NCI-H1092 treated with DMSO at 0.1 percent for 48 hours (cell line): ENCODE measurements around the gene FBXL19.

Source experiments
- DNase-seq: peaks from one replicate; lab custom pipeline; 2025; lab: John Stamatoyannopoulos, UW

The FBXL19 gene

GRCh38 chr16:30964574-30965226 lies 41.3 kb downstream of the FBXL19 start:
- DNase-seq: no peak

- no peak for DNase-seq
Measured at GRCh38 chr16:30965436-30965835, 42.1 kb downstream of the FBXL19 start.

- DNase-seq: no peak
Measured at GRCh38 chr16:30966033-30966619, 42.8 kb downstream of the FBXL19 start.

GRCh38 chr16:30967795-30968194 lies 44.4 kb downstream of the FBXL19 start:
- no peak for DNase-seq

DNA sequence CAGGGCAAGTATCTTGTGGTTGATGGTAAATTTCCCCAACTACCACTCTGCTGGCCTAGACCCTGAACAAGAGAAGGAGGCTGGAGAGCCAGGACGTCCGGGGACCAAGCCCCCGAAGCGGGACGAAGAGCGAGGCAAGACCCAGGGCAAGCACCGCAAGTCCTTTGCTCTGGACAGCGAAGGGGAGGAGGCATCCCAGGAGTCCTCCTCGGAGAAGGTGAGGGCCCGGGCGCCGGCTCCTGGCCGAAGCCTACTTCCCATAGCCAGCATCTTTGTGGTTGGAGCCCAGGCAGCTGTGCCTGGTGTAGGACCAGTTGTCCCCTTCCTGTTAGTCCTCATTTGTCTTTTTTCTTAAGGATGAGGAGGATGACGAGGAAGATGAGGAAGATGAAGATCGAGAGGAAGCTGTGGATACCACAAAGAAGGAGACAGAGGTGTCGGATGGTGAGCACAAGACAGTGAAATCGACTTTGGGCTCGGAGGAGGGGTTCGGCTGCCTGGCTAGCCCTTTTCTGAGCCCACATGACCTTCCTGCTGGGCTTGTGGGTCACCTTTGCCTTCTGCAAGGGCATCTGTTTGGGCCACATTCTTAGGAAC lies 46.0 kb downstream of the FBXL19 start:
- DNase-seq: no peak

DNA sequence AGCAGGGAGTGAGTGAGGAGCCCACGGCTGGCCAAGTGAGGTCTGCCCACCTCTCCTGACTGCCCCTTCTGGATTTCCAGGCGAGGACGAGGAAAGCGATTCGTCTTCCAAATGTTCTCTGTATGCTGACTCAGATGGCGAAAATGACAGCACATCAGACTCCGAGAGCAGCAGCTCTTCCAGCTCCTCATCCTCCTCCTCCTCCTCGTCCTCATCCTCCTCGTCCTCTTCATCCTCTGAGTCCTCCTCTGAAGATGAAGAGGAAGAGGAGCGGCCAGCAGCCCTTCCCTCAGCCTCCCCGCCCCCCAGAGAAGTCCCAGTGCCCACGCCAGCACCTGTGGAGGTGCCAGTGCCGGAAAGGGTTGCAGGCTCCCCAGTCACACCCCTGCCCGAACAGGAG lies 47.9 kb downstream of the FBXL19 start:
- DNase-seq: no peak

DNA sequence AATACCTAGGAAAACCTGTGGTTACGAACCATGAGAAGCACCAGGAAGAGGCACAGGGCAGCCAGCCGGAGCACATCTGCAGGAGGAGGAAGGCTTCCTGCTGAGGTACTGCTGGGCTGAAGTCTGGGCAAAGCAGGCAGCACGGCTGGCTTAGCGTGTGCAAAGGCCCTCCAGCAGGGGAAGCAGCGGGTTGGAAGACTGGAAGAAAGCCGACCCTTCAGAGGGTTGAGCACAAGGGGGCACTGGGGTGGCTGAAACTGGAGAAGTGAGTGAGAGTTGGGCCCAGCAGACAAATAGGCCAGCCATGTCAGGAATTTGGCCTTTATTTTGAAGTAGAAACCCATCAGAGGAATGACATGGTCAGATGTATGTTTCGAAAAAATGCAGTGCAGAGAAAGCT lies 49.5 kb downstream of the FBXL19 start:
- DNase-seq: no peak

- DNase-seq: no peak
Measured at GRCh38 chr16:30974348-30974747, 51.0 kb downstream of the FBXL19 start.

DNA sequence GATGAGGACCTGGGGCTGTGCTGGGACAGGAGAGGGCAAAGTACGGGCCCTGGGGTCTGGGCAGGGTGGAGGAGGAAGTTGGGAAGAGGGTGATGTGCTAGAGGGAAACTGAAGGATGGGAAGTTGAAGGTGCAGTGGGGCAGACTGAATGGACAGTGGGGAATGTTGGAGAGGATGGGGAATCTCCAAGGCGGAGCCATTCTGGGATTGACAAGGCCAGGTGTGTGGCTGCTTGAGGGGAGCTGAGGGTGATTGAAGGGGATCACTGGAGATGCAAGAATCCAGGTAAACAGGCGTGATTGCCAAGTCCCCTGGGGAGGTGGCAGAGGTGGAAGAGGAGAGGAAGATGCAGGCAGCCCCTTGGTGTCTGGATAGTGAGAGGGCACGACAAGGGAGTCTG lies 53.1 kb downstream of the FBXL19 start:
- no peak for DNase-seq

GRCh38 chr16:30977502-30977901 lies 54.1 kb downstream of the FBXL19 start:
- DNase-seq: no peak

- DNase-seq: no peak
Measured at GRCh38 chr16:30979170-30980022, 56.0 kb downstream of the FBXL19 start.

DNA sequence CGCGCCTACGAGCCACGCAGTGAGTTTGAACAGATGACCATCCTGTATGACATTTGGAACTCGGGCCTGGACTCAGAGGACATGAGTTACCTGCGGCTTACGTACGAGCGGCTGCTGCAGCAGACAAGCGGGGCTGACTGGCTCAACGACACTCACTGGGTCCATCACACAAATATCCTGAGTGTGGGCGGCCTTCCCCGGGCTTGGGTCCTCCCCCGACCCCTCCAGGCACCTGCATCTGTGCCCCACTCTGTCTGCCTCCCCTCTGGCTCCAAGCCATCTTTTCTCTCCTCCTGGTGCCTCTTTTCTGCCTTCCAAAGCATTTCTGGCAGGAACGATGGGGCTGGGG lies 56.6 kb downstream of the FBXL19 start:
- no peak for DNase-seq

GRCh38 chr16:30980434-30980833 lies 57.1 kb downstream of the FBXL19 start:
- no peak for DNase-seq

DNA sequence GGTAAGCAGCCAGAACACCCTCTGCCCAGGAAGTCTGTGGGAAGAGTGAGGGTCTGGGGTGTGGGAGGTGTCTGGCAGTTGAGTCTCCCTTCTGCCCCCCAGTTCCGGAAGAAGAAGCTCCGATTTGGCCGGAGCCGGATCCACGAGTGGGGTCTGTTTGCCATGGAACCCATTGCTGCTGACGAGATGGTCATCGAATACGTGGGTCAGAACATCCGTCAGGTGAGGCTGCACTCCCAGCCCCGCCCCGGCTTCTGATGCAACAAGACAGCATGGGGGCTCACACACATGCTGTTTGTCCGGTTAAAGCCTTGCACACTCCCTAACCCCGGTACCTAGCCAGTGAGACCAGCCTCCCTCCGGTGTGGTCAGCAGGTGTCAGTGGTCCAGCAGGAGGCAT lies 57.6 kb downstream of the FBXL19 start:
- DNase-seq: no peak

GRCh38 chr16:30982548-30983288 lies 59.3 kb downstream of the FBXL19 start:
- no peak for DNase-seq

GRCh38 chr16:30983289-30983889 lies 60.0 kb downstream of the FBXL19 start:
- DNase-seq: no peak

DNA sequence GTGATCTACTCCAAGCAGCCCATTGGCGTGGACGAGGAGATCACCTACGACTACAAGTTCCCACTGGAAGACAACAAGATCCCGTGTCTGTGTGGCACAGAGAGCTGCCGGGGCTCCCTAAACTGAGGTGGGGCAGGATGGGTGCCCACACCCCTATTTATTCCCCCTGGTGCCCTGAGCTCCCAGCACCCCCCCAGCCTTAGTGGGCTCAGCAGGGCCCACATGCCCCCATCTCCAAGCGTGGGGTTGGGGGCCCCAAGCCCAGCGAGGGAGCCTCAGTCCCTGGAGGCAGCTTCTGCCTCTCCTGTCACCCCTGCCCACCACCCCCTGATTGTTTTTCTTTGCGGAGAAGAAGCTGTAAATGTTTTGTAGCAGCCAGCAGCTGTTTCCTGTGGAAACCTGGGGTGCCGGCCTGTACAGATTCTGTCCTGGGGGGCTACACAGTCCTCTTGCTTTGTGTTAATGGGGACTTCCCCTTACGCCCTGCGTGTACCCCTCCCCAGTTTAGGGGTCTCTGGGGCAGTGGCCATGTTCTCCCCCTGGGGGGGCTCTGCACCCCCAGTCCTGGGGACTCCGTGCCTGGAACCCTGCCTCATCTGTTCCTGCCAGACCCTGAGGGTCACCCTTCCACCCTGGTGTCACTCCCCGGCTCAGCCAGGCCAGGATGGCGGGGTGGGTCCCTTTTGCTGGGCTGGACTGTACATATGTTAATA lies 60.7 kb downstream of the FBXL19 start:
- DNase-seq: no peak

GRCh38 chr16:30984669-30985400 lies 61.5 kb downstream of the FBXL19 start, which contains the start of gene HSD3B7:
TSS of gene HSD3B7 (plus strand) at chr16:30985207. CDS start at chr16:30985659, 452 bp downstream.
- peak; percentile 29 for DNase-seq

DNA sequence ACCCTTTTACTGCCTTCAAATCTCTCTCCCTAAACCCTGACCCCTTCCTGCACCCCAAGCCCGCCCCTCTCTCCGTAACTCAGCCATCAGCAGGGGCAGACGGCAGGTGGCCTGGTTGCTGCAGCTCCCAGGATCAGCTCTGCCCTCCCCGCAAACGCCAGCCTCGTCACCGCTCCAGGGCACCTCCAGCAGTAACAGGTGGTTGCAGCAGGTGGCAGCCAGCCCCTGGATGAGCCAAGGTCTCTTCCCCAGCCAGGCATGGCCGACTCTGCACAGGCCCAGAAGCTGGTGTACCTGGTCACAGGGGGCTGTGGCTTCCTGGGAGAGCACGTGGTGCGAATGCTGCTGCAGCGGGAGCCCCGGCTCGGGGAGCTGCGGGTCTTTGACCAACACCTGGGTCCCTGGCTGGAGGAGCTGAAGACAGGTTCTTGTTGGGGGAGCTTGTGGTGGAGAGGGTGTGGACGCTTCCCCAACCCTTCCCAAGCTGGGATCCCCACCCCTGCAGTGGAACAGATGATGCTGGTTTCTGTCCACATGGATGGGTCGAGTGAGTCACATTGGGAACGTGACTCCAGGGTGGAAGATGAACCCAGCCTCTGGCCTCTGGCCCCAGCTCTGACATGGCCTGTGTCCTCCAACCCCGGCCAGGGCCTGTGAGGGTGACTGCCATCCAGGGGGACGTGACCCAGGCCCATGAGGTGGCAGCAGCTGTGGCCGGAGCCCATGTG lies 62.2 kb downstream of the FBXL19 start:
- no peak for DNase-seq
